Calu3 (cell line): ENCODE measurements around the gene PLCXD3. TPM values are rescaled to one million over a fixed set of nuclear protein-coding genes. Genes with fewer than 3 reads are reported as not detected.

Experiments used
- BruUV-seq: library from RNA; stranded (reverse); fragments of 400-500 nt; replicated peaks from 2 replicates; lab custom pipeline; 2021; lab: Mats Ljungman, UMichigan
- CTCF ChIA-PET: fragments of 300-600 bp; sonication (Branson Sonifier 250); formaldehyde crosslinking; loops from one replicate; lab custom pipeline; 2022; ENCODE audit warnings: antibody characterized with exemption; lab: Charles Lee
- DNase-seq: peaks from one replicate; pipeline ENCODE4 v3.0.0; 2022
- H3K27ac Mint-ChIP-seq: one replicate; pipeline ENCODE4 v1.8.0; 2022; ENCODE audit warnings: mixed read lengths; ENCODE audit not compliant: unreplicated experiment
- H3K27me3 Mint-ChIP-seq: one replicate; pipeline ENCODE4 v1.8.0; 2022; ENCODE audit warnings: mixed read lengths; ENCODE audit not compliant: unreplicated experiment
- H3K36me3 Mint-ChIP-seq: one replicate; pipeline ENCODE4 v1.8.0; 2022; ENCODE audit warnings: mild to moderate bottlenecking, moderate library complexity, mixed read lengths; ENCODE audit not compliant: insufficient read depth, unreplicated experiment
- H3K4me1 Mint-ChIP-seq: one replicate; pipeline ENCODE4 v1.8.0; 2022; ENCODE audit warnings: mild to moderate bottlenecking, low read depth, mixed read lengths; ENCODE audit not compliant: unreplicated experiment
- H3K4me3 Mint-ChIP-seq: one replicate; pipeline ENCODE4 v1.8.0; 2022; ENCODE audit warnings: mild to moderate bottlenecking, low read depth, moderate library complexity, mixed read lengths; ENCODE audit not compliant: unreplicated experiment
- H3K9me3 Mint-ChIP-seq: one replicate; pipeline ENCODE4 v1.8.0; 2022; ENCODE audit warnings: low read depth, mixed read lengths; ENCODE audit not compliant: unreplicated experiment
- CTCF ChIP-seq: fragments of 200-600 bp; IDR thresholded peaks from one replicate; pipeline ENCODE4 v1.8.0; 2022; ENCODE audit warnings: antibody characterized with exemption; ENCODE audit not compliant: unreplicated experiment
- intact Hi-C: fragments of 100-400 bp; cut with micrococcal nuclease; formaldehyde crosslinking; loops from one replicate; pipeline ENCODE4 v1.10.0; 2022; ENCODE audit not compliant: unreplicated experiment
- total RNA-seq: library from RNA; stranded (reverse); gene quantifications from 2 replicates; pipeline ENCODE4 v1.2.3, GENCODE V29; 2022

Gene PLCXD3
- total RNA-seq, 1 experiment from 2014 or later, result not detected

GRCh38 chr5:41447650-41448510 lies 62.5 kb downstream of the PLCXD3 start:
- Mint-ChIP-seq H3K36me3 (no peaks in the 10 kb centered on the region), H3K27me3 (peaks cover 13% of the 10 kb centered on the region), H3K27ac (no peak overlapping the region), H3K9me3 (peaks cover 6% of the 10 kb centered on the region), H3K4me1 (no peaks in the 10 kb centered on the region), H3K4me3 (no peak overlapping the region)
- intact Hi-C loops, result no loop called here
- no TSS peak for BruUV-seq
- CTCF ChIA-PET, result no interaction called here
- TF ChIP-seq CTCF, result no peak
- DNase-seq, result no peak

- Mint-ChIP-seq H3K4me1 (no peaks in the 10 kb centered on the region), H3K27ac (no peak overlapping the region), H3K36me3 (no peaks in the 10 kb centered on the region), H3K9me3 (peaks cover 6% of the 10 kb centered on the region), H3K27me3 (peaks cover under 1% of the 10 kb centered on the region), H3K4me3 (no peak overlapping the region)
- intact Hi-C loops, result no loop called here
- no peak for TF ChIP-seq CTCF
- BruUV-seq, result no TSS peak
- no peak for DNase-seq
- CTCF ChIA-PET, result no interaction called here
Observed at GRCh38 chr5:41445937-41446563, 64.4 kb downstream of the PLCXD3 start.

GRCh38 chr5:41435276-41435675 lies 75.1 kb downstream of the PLCXD3 start:
- BruUV-seq, result no TSS peak
- H3K9me3 Mint-ChIP-seq, result no peaks in the 10 kb centered on the region
- H3K4me3 Mint-ChIP-seq, result no peak overlapping the region
- DNase-seq, result no peak
- CTCF ChIA-PET, result no interaction called here
- no peak for TF ChIP-seq CTCF
- intact Hi-C loops, result no loop called here
- no peak overlapping the region for H3K27ac Mint-ChIP-seq
- H3K36me3 Mint-ChIP-seq, result no peaks in the 10 kb centered on the region
- H3K4me1 Mint-ChIP-seq, result no peaks in the 10 kb centered on the region
- H3K27me3 Mint-ChIP-seq, result no peaks in the 10 kb centered on the region

GRCh38 chr5:41433552-41434181 lies 76.7 kb downstream of the PLCXD3 start:
- no peaks in the 10 kb centered on the region for H3K36me3 Mint-ChIP-seq
- TF ChIP-seq CTCF, result no peak
- H3K9me3 Mint-ChIP-seq, result no peaks in the 10 kb centered on the region
- H3K27me3 Mint-ChIP-seq, result no peaks in the 10 kb centered on the region
- intact Hi-C loops, result no loop called here
- DNase-seq, result no peak
- no peak overlapping the region for H3K27ac Mint-ChIP-seq
- no TSS peak for BruUV-seq
- no peaks in the 10 kb centered on the region for H3K4me1 Mint-ChIP-seq
- no peak overlapping the region for H3K4me3 Mint-ChIP-seq
- CTCF ChIA-PET, result no interaction called here
